Renal cortex interstitium (tissue), 15 donors: ENCODE measurements around the gene IER5. TPM values are rescaled to one million over a fixed set of nuclear protein-coding genes. Genes with fewer than 3 reads are reported as not detected.
"Not testable (repeated sequence)": the region's sequence is repeated elsewhere in the genome, so short reads cannot be mapped to it uniquely, and the experiment has no call there.

Experiments
- DNase-seq, 11 donors: peaks; one replicate each; pipeline ENCODE4 v3.0.0-alpha.2; 2013; ENCODE audit warnings: low read depth in 9 of 11, low spot score in 4 of 11; ENCODE audit errors: extremely low read depth in 1 of 11
- long read RNA-seq, 16 experiments: transcript quantifications; one replicate each; lab custom pipeline, GENCODE V29; 2026
- polyA plus RNA-seq, 3 donors: library from polyadenylated mRNA; unstranded; fragments of 120-200 nt; gene quantifications; one replicate each; pipeline ENCODE4 v1.2.1, GENCODE V29; 2013; ENCODE audit not compliant: insufficient read length in 3 of 3

The IER5 gene
- 1 to 10 TPM; 5.7 to 7.4 (median 5.8) TPM for polyA plus RNA-seq
- long read RNA-seq, donor 1, full-length matches to known transcripts = 15 of 15 reads
- long read RNA-seq, donor 1, partial matches to known transcripts = 0 of 15 reads
- long read RNA-seq, donor 1, other reads (novel, unspliced or antisense) = 0 of 15 reads
- long read RNA-seq, donor 2, full-length matches to known transcripts = 15 of 15 reads
- long read RNA-seq, donor 2, partial matches to known transcripts = 0 of 15 reads
- long read RNA-seq, donor 2, other reads (novel, unspliced or antisense) = 0 of 15 reads
- long read RNA-seq, donor 3, full-length matches to known transcripts = 13 of 13 reads
- long read RNA-seq, donor 3, partial matches to known transcripts = 0 of 13 reads
- long read RNA-seq, donor 3, other reads (novel, unspliced or antisense) = 0 of 13 reads
- long read RNA-seq, donor 4, full-length matches to known transcripts = 7 of 7 reads
- long read RNA-seq, donor 4, partial matches to known transcripts = 0 of 7 reads
- long read RNA-seq, donor 4, other reads (novel, unspliced or antisense) = 0 of 7 reads
- long read RNA-seq, donor 5 = 0 reads
- long read RNA-seq, donor 6, full-length matches to known transcripts = 13 of 13 reads
- long read RNA-seq, donor 6, partial matches to known transcripts = 0 of 13 reads
- long read RNA-seq, donor 6, other reads (novel, unspliced or antisense) = 0 of 13 reads
- long read RNA-seq, donor 7, full-length matches to known transcripts = 13 of 13 reads
- long read RNA-seq, donor 7, partial matches to known transcripts = 0 of 13 reads
- long read RNA-seq, donor 7, other reads (novel, unspliced or antisense) = 0 of 13 reads
- long read RNA-seq, donor 8, full-length matches to known transcripts = 21 of 21 reads
- long read RNA-seq, donor 8, partial matches to known transcripts = 0 of 21 reads
- long read RNA-seq, donor 8, other reads (novel, unspliced or antisense) = 0 of 21 reads
- long read RNA-seq, donor 9, full-length matches to known transcripts = 12 of 12 reads
- long read RNA-seq, donor 9, partial matches to known transcripts = 0 of 12 reads
- long read RNA-seq, donor 9, other reads (novel, unspliced or antisense) = 0 of 12 reads
- long read RNA-seq, donor 10, full-length matches to known transcripts = 15 of 15 reads
- long read RNA-seq, donor 10, partial matches to known transcripts = 0 of 15 reads
- long read RNA-seq, donor 10, other reads (novel, unspliced or antisense) = 0 of 15 reads
- long read RNA-seq, donor 11, full-length matches to known transcripts = 9 of 9 reads
- long read RNA-seq, donor 11, partial matches to known transcripts = 0 of 9 reads
- long read RNA-seq, donor 11, other reads (novel, unspliced or antisense) = 0 of 9 reads
- long read RNA-seq, donor 12, full-length matches to known transcripts = 3 of 3 reads
- long read RNA-seq, donor 12, partial matches to known transcripts = 0 of 3 reads
- long read RNA-seq, donor 12, other reads (novel, unspliced or antisense) = 0 of 3 reads
- long read RNA-seq, donor 13, full-length matches to known transcripts = 28 of 28 reads
- long read RNA-seq, donor 13, partial matches to known transcripts = 0 of 28 reads
- long read RNA-seq, donor 13, other reads (novel, unspliced or antisense) = 0 of 28 reads
- long read RNA-seq, donor 14, full-length matches to known transcripts = 12 of 12 reads
- long read RNA-seq, donor 14, partial matches to known transcripts = 0 of 12 reads
- long read RNA-seq, donor 14, other reads (novel, unspliced or antisense) = 0 of 12 reads
- long read RNA-seq, donor 15, full-length matches to known transcripts = 4 of 4 reads
- long read RNA-seq, donor 15, partial matches to known transcripts = 0 of 4 reads
- long read RNA-seq, donor 15, other reads (novel, unspliced or antisense) = 0 of 4 reads
- long read RNA-seq, donor 16, full-length matches to known transcripts = 21 of 21 reads
- long read RNA-seq, donor 16, partial matches to known transcripts = 0 of 21 reads
- long read RNA-seq, donor 16, other reads (novel, unspliced or antisense) = 0 of 21 reads

DNA sequence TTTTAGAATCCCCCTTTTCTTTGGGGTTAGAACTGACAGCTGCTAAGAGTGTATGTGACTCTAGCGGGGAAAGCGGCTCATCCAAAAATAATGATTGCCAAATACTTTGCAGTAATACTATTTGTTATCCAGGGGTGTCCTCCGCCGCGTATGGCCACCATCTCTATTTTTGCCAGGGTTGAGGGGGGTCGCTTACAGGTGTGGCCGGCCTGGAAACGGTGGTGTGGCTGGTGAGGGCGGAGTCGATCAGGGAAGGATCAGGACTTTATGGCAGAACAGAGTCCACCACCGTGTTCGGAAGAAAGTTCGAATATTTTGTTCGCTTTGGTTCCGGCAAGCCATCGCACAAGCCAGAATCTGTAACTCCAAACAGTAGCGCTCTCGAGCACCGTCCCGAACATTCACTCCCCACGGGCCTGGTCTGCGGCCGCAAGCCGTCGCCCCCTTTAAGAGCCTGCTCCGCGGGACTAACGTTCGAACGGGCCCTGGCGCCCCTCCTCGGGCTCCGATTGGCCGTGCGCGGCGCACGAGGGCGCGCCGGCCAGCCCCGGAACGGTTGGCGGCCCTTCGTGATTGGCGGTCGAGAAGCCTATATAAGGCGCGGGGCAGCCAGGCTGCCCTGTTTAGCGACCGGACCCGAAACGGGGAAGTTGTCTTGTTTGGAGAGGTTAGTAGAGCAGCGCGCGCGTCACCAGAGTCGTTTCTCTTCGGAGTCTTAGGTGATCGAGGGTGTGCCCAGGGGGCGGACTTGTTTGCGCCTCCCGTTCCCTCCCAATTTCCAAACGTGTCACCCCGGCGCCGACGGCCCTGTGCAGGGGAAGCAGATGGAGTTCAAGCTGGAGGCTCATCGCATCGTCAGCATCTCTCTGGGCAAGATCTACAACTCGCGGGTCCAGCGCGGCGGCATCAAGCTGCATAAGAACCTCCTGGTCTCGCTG is at the start of gene IER5:
TSS of gene IER5 (plus strand) at position 622 of the 938 bp plus-strand sequence. CDS start at position 825, 203 bp downstream.
- peak; percentile 91 to 95 (median 94) for DNase-seq

DNA sequence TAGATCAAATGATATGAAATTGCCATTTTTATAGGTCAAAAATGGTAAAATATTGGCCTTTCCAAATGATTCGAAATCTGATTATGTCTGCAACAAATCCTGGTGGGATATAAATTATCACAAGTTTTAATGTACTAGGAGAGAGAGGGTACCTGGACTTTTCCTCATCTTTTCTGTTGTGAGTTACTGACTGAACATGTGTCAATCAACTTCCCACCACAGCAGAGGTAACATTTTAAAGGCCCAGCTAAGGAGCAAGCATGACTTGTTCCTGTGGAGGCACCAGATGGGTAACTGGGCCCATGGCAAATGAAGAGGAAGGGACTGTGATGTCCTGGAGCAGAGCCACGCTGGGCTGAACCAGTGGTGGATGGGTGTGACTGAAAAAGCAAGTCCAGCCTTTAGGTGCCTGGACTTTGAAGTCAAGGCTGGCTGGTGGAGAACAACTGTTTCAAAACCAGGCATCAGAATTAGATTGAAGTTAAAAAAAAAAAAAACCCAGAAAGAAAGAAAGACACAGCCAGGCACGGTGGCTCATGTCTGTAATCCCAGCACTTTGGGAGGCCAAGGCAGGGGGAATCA is 48.1 kb upstream of the IER5 start:
- no peak for DNase-seq

- DNase-seq = no peak
These were observed 45.2 kb upstream of the IER5 start for GRCh38 chr1:181043025-181043888.

DNA sequence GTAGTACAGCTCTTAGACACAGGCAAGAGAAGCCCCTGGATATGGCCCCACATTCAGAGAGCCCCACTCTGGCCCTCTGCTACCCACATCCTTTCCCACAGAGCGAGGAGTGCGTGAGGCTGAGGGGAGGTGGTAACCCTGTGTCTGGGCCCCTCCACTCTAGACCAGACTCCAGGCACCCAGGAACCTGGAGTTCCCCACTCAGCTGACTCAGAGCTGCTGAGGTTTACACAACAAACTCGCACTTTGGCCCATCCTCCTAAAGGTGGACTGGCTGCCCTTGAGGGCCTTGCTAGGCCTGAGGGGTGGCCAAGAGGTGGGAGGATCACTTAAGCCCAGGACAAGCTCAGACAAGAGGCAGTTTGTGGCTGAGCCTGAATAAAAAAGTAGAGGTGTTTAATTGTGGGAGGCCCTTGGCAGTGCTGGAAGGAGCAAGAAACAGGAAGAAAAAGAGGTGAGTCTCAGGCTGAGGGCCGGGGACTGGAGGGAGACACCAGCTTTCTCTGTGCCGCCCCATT is 44.0 kb upstream of the IER5 start:
- no peak for DNase-seq

DNA sequence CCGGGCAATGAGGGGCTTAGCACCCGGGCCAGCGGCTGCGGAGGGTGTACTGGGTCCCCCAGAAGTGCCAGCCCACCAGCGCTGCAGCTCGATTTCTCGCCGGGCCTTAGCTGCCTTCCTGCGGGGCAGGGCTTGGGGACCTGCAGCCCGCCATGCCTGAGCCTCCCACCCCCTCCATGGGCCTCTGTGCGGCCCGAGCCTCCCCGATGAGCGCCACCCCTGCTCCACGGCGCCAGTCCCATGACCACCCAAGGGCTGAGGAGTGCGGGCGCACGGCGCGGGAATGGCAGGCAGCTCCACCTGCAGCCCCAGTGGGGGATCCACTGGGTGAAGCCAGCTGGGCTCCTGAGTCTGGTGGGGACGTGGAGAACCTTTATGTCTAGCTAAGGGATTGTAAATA is 42.6 kb upstream of the IER5 start:
- not testable (repeated sequence) for DNase-seq

DNA sequence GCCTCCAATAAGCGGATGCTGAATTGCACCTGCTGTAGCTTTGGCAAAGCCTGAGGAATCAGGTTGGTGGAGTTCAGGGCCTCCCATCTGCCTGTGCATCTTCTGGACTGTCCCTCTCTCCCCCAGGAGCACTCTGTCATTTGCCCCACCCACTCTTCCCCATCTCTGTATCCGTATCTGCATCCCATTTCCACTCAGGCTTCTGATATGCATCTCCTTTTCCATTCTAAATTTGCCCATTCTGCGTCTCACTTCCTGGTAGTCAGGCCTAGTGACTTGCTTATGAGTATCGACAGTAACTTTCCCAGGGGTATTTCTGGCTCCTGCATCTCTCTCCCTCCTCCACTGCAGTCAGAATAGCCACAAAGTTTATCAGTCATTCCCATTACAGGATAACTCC is 39.1 kb upstream of the IER5 start:
- no peak for DNase-seq

DNA sequence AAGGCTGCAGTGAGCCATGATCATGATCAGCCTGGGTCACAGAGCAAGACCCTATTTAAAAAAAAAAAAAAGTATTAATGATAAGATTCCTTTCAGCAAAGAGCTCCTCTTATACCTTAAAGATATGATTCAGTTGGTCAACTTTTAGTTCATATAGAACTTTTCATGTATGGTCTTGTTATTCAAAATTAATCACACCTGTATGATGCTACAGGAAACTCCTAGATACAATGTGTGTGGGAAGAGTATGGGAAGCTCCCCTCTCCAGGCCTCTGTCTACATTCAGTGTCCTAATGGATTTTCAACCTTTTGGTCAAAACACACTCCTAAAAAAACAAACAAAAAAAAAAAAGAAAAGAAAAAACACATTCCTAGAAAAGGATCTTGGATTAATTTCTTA is 37.6 kb upstream of the IER5 start:
- no peak for DNase-seq

- no peak for DNase-seq
These were observed 31.9 kb upstream of the IER5 start for GRCh38 chr1:181056560-181056959.

- no peak for DNase-seq
These were observed 31.4 kb upstream of the IER5 start for GRCh38 chr1:181057079-181057478.

DNA sequence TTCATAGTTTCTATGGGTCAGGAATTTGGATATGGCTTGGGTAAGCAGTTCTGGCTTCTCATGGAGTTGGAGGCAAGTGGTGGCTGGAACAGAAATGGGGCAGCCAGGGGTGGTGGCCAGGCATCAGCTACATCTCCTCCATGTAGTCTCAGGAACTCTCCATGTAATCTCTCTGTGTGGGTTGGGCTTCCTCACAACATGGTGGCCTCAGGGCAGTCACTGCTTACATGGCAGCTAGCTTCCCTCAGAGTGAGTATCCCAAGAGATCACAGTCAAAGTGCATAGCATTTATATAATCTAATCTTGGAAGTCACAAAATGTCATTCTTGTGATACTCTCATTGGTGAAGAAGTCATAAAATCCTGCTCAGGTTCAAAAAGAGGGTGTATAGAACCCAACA is 29.1 kb upstream of the IER5 start:
- DNase-seq = no peak

DNA sequence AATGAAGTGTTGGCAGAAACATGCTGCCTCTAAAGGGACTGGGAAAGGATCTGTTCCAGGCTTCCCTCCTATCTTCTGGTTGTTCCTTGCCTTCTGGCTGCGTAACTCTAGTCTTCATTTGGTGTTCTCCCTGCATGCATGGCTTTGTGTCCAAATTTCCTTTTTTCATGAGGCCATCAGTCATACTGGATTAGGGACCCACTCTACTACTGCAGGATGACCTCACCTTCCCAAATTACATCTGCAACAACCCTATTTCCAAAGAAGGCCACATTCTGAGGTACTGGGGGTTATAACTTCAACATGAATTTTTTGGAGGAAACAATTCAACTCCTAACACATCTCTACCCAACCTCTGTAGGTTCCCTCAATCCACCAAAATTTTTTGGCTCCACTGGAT is 28.4 kb upstream of the IER5 start:
- DNase-seq = no peak

GRCh38 chr1:181060947-181061346 is 27.6 kb upstream of the IER5 start:
- DNase-seq = not testable (repeated sequence)

GRCh38 chr1:181061487-181061886 is 27.0 kb upstream of the IER5 start:
- no peak for DNase-seq

GRCh38 chr1:181061891-181062835 is 26.3 kb upstream of the IER5 start:
- no peak for DNase-seq
